Neural cell (in vitro differentiated cells): ENCODE data around the gene EZR. TPM values are rescaled to one million over a fixed set of nuclear protein-coding genes. Genes with fewer than 3 reads are reported as not detected.

ENCODE experiments used
- H2AFZ ChIP-seq: fragments of 200-600, 300-800 bp; sonication (generic), shearing (Covaris generic); 2 replicates; pipeline ENCODE4 v1.6.0; 2014; ENCODE audit warnings: low read depth, mild to moderate bottlenecking, antibody characterized with exemption, low read length, moderate library complexity
- H3F3A ChIP-seq: fragments of 200-600 bp; shearing (Covaris generic); 2 replicates; pipeline ENCODE4 v1.6.1; 2016; ENCODE audit warnings: mild to moderate bottlenecking, moderate library complexity, mixed read lengths, antibody characterized with exemption, low read length; ENCODE audit not compliant: insufficient read depth, poor library complexity, severe bottlenecking
- H3K27ac ChIP-seq: fragments of 200-600, 300-800 bp; sonication (generic), shearing (Covaris generic); 2 replicates; pipeline ENCODE4 v1.5.1; 2014; ENCODE audit warnings: mild to moderate bottlenecking, low read length, moderate library complexity
- H3K27me3 ChIP-seq: fragments of 300-800, 200-600 bp; sonication (generic), shearing (Covaris generic); 2 replicates; pipeline ENCODE4 v1.6.0; 2014; ENCODE audit warnings: mild to moderate bottlenecking, low read depth, low read length, moderate library complexity; ENCODE audit not compliant: insufficient read depth
- H3K36me3 ChIP-seq: fragments of 300-800, 200-600 bp; sonication (generic), shearing (Covaris generic); 2 replicates; pipeline ENCODE4 v1.5.1; 2014; ENCODE audit warnings: mild to moderate bottlenecking, antibody characterized with exemption, low read length, moderate library complexity; ENCODE audit not compliant: insufficient read depth
- H3K4me2 ChIP-seq: fragments of 300-800, 200-600 bp; sonication (generic), shearing (Covaris generic); 2 replicates; pipeline ENCODE4 v1.6.0; 2014; ENCODE audit warnings: mild to moderate bottlenecking, low read length
- H3K4me3 ChIP-seq: fragments of 300-800, 200-600 bp; sonication (generic), shearing (Covaris generic); 2 replicates; pipeline ENCODE4 v1.5.1; 2014; ENCODE audit warnings: mild to moderate bottlenecking, low read length, moderate library complexity
- H3K79me2 ChIP-seq: fragments of 200-600 bp; shearing (Covaris generic); replicated peaks from 2 replicates; pipeline ENCODE4 v1.6.0; 2014; ENCODE audit warnings: mild to moderate bottlenecking, low read length, moderate library complexity; ENCODE audit not compliant: insufficient read depth
- H3K9ac ChIP-seq: fragments of 300-800, 200-600 bp; sonication (generic), shearing (Covaris generic); 2 replicates; pipeline ENCODE4 v1.6.1; 2016; ENCODE audit warnings: mild to moderate bottlenecking, low read length, mixed read lengths
- H3K9me2 ChIP-seq: fragments of 200-600 bp; shearing (Covaris generic); 2 replicates; pipeline ENCODE4 v1.6.1; 2016; ENCODE audit warnings: mild to moderate bottlenecking, low read length, mixed read lengths; ENCODE audit not compliant: insufficient read depth
- H3K9me3 ChIP-seq: fragments of 200-600, 300-800 bp; sonication (generic), shearing (Covaris generic); 2 replicates; pipeline ENCODE4 v1.6.1; 2016; ENCODE audit warnings: mild to moderate bottlenecking, mixed run types, low read length, moderate library complexity, mixed read lengths
- H4K20me1 ChIP-seq: fragments of 200-600 bp; shearing (Covaris generic); 2 replicates; pipeline ENCODE4 v1.6.1; 2016; ENCODE audit warnings: mild to moderate bottlenecking, mixed run types; ENCODE audit not compliant: insufficient read depth
- EP300 ChIP-seq: fragments of 450-650 bp; conservative IDR thresholded peaks from 2 replicates; pipeline ENCODE4 v1.6.1; 2014; ENCODE audit warnings: antibody characterized with exemption, mild to moderate bottlenecking, moderate library complexity; ENCODE audit not compliant: poor library complexity, severe bottlenecking
- MXI1 ChIP-seq: fragments of 450-650 bp; conservative IDR thresholded peaks from 2 replicates; pipeline ENCODE4 v1.6.1; 2014; ENCODE audit warnings: antibody characterized with exemption, mild to moderate bottlenecking; ENCODE audit not compliant: poor library complexity, severe bottlenecking
- POLR2AphosphoS5 ChIP-seq: IDR thresholded peaks from 2 replicates; pipeline ENCODE4 v1.6.1; 2012
- RAD21 ChIP-seq: fragments of 450-650 bp; conservative IDR thresholded peaks from 2 replicates; pipeline ENCODE4 v1.6.1; 2014; ENCODE audit warnings: antibody characterized with exemption, mild to moderate bottlenecking, moderate library complexity
- REST ChIP-seq: IDR thresholded peaks from 2 replicates; pipeline ENCODE4 v1.6.1; 2012; ENCODE audit warnings: borderline replicate concordance
- SMC3 ChIP-seq: fragments of 450-650 bp; conservative IDR thresholded peaks from 2 replicates; pipeline ENCODE4 v1.6.1; 2014; ENCODE audit warnings: antibody characterized with exemption, mild to moderate bottlenecking, moderate library complexity; ENCODE audit not compliant: poor library complexity
- TAF1 ChIP-seq: IDR thresholded peaks from 2 replicates; pipeline ENCODE4 v1.6.1; 2012; ENCODE audit warnings: low read depth
- polyA plus RNA-seq: library from polyadenylated mRNA; depleted of rRNA; stranded (reverse); fragments of >200 nt; gene quantifications from 2 replicates; pipeline ENCODE4 v1.2.3, GENCODE V29; 2014
- TF ChIP-seq, protein P1 (sequence below): fragments of 450-650 bp; IDR thresholded peaks from 2 replicates; pipeline ENCODE4 v1.5.1; 2014; ENCODE audit warnings: antibody characterized with exemption, mild to moderate bottlenecking, moderate library complexity; ENCODE audit not compliant: poor library complexity, severe bottlenecking

Gene EZR
- polyA plus RNA-seq, 1 donor from 2014 or later = 1.6 TPM

DNA sequence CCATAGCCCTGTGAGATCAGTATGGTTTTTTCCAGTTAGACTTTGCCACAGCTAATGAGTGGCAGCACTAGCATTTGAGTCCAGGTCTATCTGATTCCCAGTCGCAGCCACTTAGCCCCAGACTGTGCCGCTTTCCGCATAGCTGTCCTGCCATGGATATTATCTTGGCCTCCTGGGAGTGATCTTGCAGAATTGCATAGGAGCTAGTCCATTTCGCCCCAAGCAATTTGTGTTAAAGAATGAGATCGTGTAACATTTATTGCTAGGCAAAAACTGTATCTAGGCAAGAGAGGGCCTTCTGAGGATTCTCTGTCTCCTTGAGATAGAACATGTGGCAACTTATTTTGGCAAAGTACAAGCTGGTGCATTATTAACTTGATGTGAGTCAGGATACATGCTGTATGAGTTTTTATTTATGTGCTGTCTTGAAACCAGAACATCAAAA, 74.2 kb downstream of the EZR start:
- no peaks in the 10 kb centered on the region for H3K79me2 ChIP-seq
- no peak overlapping the region for H3K4me3 ChIP-seq
- no peak overlapping the region for H3K27ac ChIP-seq
- H3K9ac ChIP-seq = no peak overlapping the region
- no peaks in the 10 kb centered on the region for H4K20me1 ChIP-seq
- no peak for TF ChIP-seq RAD21
- TF ChIP-seq, protein P1, sequence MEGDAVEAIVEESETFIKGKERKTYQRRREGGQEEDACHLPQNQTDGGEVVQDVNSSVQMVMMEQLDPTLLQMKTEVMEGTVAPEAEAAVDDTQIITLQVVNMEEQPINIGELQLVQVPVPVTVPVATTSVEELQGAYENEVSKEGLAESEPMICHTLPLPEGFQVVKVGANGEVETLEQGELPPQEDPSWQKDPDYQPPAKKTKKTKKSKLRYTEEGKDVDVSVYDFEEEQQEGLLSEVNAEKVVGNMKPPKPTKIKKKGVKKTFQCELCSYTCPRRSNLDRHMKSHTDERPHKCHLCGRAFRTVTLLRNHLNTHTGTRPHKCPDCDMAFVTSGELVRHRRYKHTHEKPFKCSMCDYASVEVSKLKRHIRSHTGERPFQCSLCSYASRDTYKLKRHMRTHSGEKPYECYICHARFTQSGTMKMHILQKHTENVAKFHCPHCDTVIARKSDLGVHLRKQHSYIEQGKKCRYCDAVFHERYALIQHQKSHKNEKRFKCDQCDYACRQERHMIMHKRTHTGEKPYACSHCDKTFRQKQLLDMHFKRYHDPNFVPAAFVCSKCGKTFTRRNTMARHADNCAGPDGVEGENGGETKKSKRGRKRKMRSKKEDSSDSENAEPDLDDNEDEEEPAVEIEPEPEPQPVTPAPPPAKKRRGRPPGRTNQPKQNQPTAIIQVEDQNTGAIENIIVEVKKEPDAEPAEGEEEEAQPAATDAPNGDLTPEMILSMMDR = no peak
- TF ChIP-seq MXI1 = no peak
- no peak for TF ChIP-seq SMC3
- TF ChIP-seq EP300 = no peak
- no peak for TF ChIP-seq REST
- H3K27me3 ChIP-seq = no peaks in the 10 kb centered on the region
- no peaks in the 10 kb centered on the region for H3K36me3 ChIP-seq
- no peaks in the 10 kb centered on the region for H3F3A ChIP-seq
- no peak overlapping the region for H2AFZ ChIP-seq
- no peaks in the 10 kb centered on the region for H3K9me2 ChIP-seq
- no peak overlapping the region for H3K4me2 ChIP-seq
- no peaks in the 10 kb centered on the region for H3K9me3 ChIP-seq

GRCh38 chr6:158743033-158743651, 76.0 kb downstream of the EZR start:
- Histone ChIP-seq H3F3A (no peaks in the 10 kb centered on the region), H3K9me3 (no peaks in the 10 kb centered on the region), H3K27me3 (no peaks in the 10 kb centered on the region), H3K27ac (no peak overlapping the region), H3K4me3 (no peak overlapping the region), H3K9me2 (no peaks in the 10 kb centered on the region), H3K36me3 (no peaks in the 10 kb centered on the region), H4K20me1 (no peaks in the 10 kb centered on the region), H3K79me2 (no peaks in the 10 kb centered on the region), H3K4me2 (no peak overlapping the region), H2AFZ (no peak overlapping the region), H3K9ac (no peak overlapping the region)
- TF ChIP-seq REST = no peak
- TF ChIP-seq MXI1 = no peak
- TF ChIP-seq TAF1 = no peak
- no peak for TF ChIP-seq RAD21
- no peak for TF ChIP-seq POLR2AphosphoS5
- TF ChIP-seq, protein P1 = no peak
- no peak for TF ChIP-seq SMC3
- no peak for TF ChIP-seq EP300
